ENCODE data around the gene COL13A1. TPM values are rescaled to one million over a fixed set of nuclear protein-coding genes. Genes with fewer than 3 reads are reported as not detected.

Gene COL13A1
- total and polyA plus RNA-seq, 7 experiments from 2014 or later, result 0.88 TPM; not detected in 6

- Histone ChIP-seq H3K36me3 (ENCODE audit: control insufficient read depth in 2 of 3, insufficient read depth in 3 of 3, low read length in 3 of 3) (no peaks in the 10 kb centered on the region), H3K27me3 (ENCODE audit: control insufficient read depth in 2 of 2, insufficient read depth in 2 of 2, low read length in 2 of 2) (no peaks in the 10 kb centered on the region), H3K4me3 (ENCODE audit: low read length) (no peak overlapping the region), H3K9me3 (ENCODE audit: control insufficient read depth in 2 of 3, low read length in 3 of 3) (no peaks in the 10 kb centered on the region), H3K27ac (ENCODE audit: low read depth, low read length) (no peak overlapping the region), H3K4me1 (ENCODE audit: control insufficient read depth in 2 of 2, insufficient read depth in 2 of 2, low read length in 2 of 2) (no peaks in the 10 kb centered on the region)
- intact Hi-C loops (cut with micrococcal nuclease), result no loop called here
- H3K4me3 Mint-ChIP-seq, result no peak overlapping the region
- ChIA-PET CTCF (no interaction called here), POLR2A (no interaction called here)
- H3K9me3 Mint-ChIP-seq, result peaks cover 0 to 2% (median 0%) of the 10 kb centered on the region in 11 donors
- DNase-seq (no peak), ATAC-seq (no peak)
- peaks cover 0 to 5% (median 0%) of the 10 kb centered on the region in 5 donors for H3K27me3 Mint-ChIP-seq
- no peaks in the 10 kb centered on the region for H3K36me3 Mint-ChIP-seq
- H3K27ac Mint-ChIP-seq, result no peak overlapping the region
- H3K4me1 Mint-ChIP-seq, result peaks cover 0 to 1% (median 0%) of the 10 kb centered on the region in 7 donors
Observed at GRCh38 chr10:69868821-69869220, 67.1 kb downstream of the COL13A1 start.

- ChIA-PET POLR2A (no interaction called here), CTCF (no interaction called here)
- Mint-ChIP-seq H3K4me1 (peaks cover 0 to 1% (median 0%) of the 10 kb centered on the region in 7 donors), H3K27me3 (peaks cover 0 to 5% (median 0%) of the 10 kb centered on the region in 5 donors), H3K9me3 (peaks cover 0 to 2% (median 0%) of the 10 kb centered on the region in 11 donors), H3K27ac (no peak overlapping the region), H3K36me3 (no peaks in the 10 kb centered on the region), H3K4me3 (peak overlapping the region in 1 of 10 donors; percentile 29)
- Histone ChIP-seq H3K4me3 (ENCODE audit: low read length) (no peak overlapping the region), H3K9me3 (ENCODE audit: control insufficient read depth in 2 of 3, low read length in 3 of 3) (no peaks in the 10 kb centered on the region), H3K27me3 (ENCODE audit: control insufficient read depth in 2 of 2, insufficient read depth in 2 of 2, low read length in 2 of 2) (no peaks in the 10 kb centered on the region), H3K36me3 (ENCODE audit: control insufficient read depth in 2 of 3, insufficient read depth in 3 of 3, low read length in 3 of 3) (no peaks in the 10 kb centered on the region), H3K27ac (ENCODE audit: low read depth, low read length) (no peak overlapping the region), H3K4me1 (ENCODE audit: control insufficient read depth in 2 of 2, insufficient read depth in 2 of 2, low read length in 2 of 2) (no peaks in the 10 kb centered on the region)
- ATAC-seq (no peak), DNase-seq (no peak)
- intact Hi-C loops (cut with micrococcal nuclease), result no loop called here
Observed at GRCh38 chr10:69869291-69869961, 67.7 kb downstream of the COL13A1 start.

- ATAC-seq (no peak), DNase-seq (no peak)
- intact Hi-C loops (cut with micrococcal nuclease), result no loop called here
- H3K4me3 Mint-ChIP-seq, result no peak overlapping the region
- Histone ChIP-seq H3K27me3 (ENCODE audit: control insufficient read depth in 2 of 2, insufficient read depth in 2 of 2, low read length in 2 of 2) (no peaks in the 10 kb centered on the region), H3K4me1 (ENCODE audit: control insufficient read depth in 2 of 2, insufficient read depth in 2 of 2, low read length in 2 of 2) (no peaks in the 10 kb centered on the region), H3K9me3 (ENCODE audit: control insufficient read depth in 2 of 3, low read length in 3 of 3) (no peaks in the 10 kb centered on the region), H3K4me3 (ENCODE audit: low read length) (no peak overlapping the region), H3K27ac (ENCODE audit: low read depth, low read length) (no peak overlapping the region), H3K36me3 (ENCODE audit: control insufficient read depth in 2 of 3, insufficient read depth in 3 of 3, low read length in 3 of 3) (no peaks in the 10 kb centered on the region)
- ChIA-PET POLR2A (no interaction called here), CTCF (no interaction called here)
- H3K4me1 Mint-ChIP-seq, result peaks cover 0 to 1% (median 0%) of the 10 kb centered on the region in 7 donors
- H3K36me3 Mint-ChIP-seq, result no peaks in the 10 kb centered on the region
- no peak overlapping the region for H3K27ac Mint-ChIP-seq
- peaks cover 0 to 5% (median 0%) of the 10 kb centered on the region in 5 donors for H3K27me3 Mint-ChIP-seq
- peaks cover 0 to 2% (median 0%) of the 10 kb centered on the region in 11 donors for H3K9me3 Mint-ChIP-seq
Observed at GRCh38 chr10:69870591-69870990, 68.9 kb downstream of the COL13A1 start.

GRCh38 chr10:69871074-69871473, 69.4 kb downstream of the COL13A1 start:
- no peak for ATAC-seq
- Mint-ChIP-seq H3K9me3 (peaks cover 0 to 2% (median 0%) of the 10 kb centered on the region in 11 donors), H3K27me3 (peaks cover 0 to 5% (median 0%) of the 10 kb centered on the region in 5 donors), H3K27ac (no peak overlapping the region), H3K36me3 (no peaks in the 10 kb centered on the region), H3K4me3 (no peak overlapping the region), H3K4me1 (peaks cover 0 to 1% (median 0%) of the 10 kb centered on the region in 7 donors)
- Histone ChIP-seq H3K9me3 (ENCODE audit: control insufficient read depth in 2 of 3, low read length in 3 of 3) (no peaks in the 10 kb centered on the region), H3K27me3 (ENCODE audit: control insufficient read depth in 2 of 2, insufficient read depth in 2 of 2, low read length in 2 of 2) (no peaks in the 10 kb centered on the region), H3K27ac (ENCODE audit: low read depth, low read length) (no peak overlapping the region), H3K4me3 (ENCODE audit: low read length) (no peak overlapping the region), H3K4me1 (ENCODE audit: control insufficient read depth in 2 of 2, insufficient read depth in 2 of 2, low read length in 2 of 2) (no peaks in the 10 kb centered on the region), H3K36me3 (ENCODE audit: control insufficient read depth in 2 of 3, insufficient read depth in 3 of 3, low read length in 3 of 3) (no peaks in the 10 kb centered on the region)
- ChIA-PET CTCF (no interaction called here), POLR2A (no interaction called here)
- no peak for DNase-seq
- intact Hi-C loops (cut with micrococcal nuclease), result no loop called here

- no peaks in the 10 kb centered on the region for H3K36me3 ChIP-seq (ENCODE audit: control insufficient read depth in 2 of 3, insufficient read depth in 3 of 3, low read length in 3 of 3)
- no peaks in the 10 kb centered on the region for H3K27me3 ChIP-seq (ENCODE audit: control insufficient read depth in 2 of 2, insufficient read depth in 2 of 2, low read length in 2 of 2)
- H3K27ac ChIP-seq (ENCODE audit: low read depth, low read length), result no peak overlapping the region
- H3K9me3 Mint-ChIP-seq, result peaks cover 0 to 1% (median 0%) of the 10 kb centered on the region in 11 donors
- H3K9me3 ChIP-seq (ENCODE audit: control insufficient read depth in 2 of 3, low read length in 3 of 3), result no peaks in the 10 kb centered on the region
- no peaks in the 10 kb centered on the region for H3K4me1 ChIP-seq (ENCODE audit: control insufficient read depth in 2 of 2, insufficient read depth in 2 of 2, low read length in 2 of 2)
- no peak overlapping the region for H3K4me3 ChIP-seq (ENCODE audit: low read length)
- CTCF ChIA-PET, result no interaction called here
- H3K36me3 Mint-ChIP-seq, result no peaks in the 10 kb centered on the region
- no peak overlapping the region for H3K4me3 Mint-ChIP-seq
- H3K27ac Mint-ChIP-seq, result no peak overlapping the region
- no peak for DNase-seq
- H3K27me3 Mint-ChIP-seq, result peaks cover 0 to 5% (median 0%) of the 10 kb centered on the region in 5 donors
- intact Hi-C loops (cut with micrococcal nuclease), result no loop called here
- POLR2A ChIA-PET, result no interaction called here
- no peak for ATAC-seq
- peaks cover 0 to 1% (median 0%) of the 10 kb centered on the region in 7 donors for H3K4me1 Mint-ChIP-seq
Observed at GRCh38 chr10:69872323-69872722, 70.6 kb downstream of the COL13A1 start.

- Mint-ChIP-seq H3K27ac (no peak overlapping the region), H3K27me3 (peaks cover 0 to 5% (median 0%) of the 10 kb centered on the region in 5 donors), H3K36me3 (no peaks in the 10 kb centered on the region), H3K4me3 (no peak overlapping the region), H3K9me3 (no peaks in the 10 kb centered on the region), H3K4me1 (peaks cover 0 to 4% (median 0%) of the 10 kb centered on the region in 7 donors)
- no peak overlapping the region for H3K4me3 ChIP-seq (ENCODE audit: low read length)
- H3K27me3 ChIP-seq (ENCODE audit: control insufficient read depth in 2 of 2, insufficient read depth in 2 of 2, low read length in 2 of 2), result no peaks in the 10 kb centered on the region
- no peak for ATAC-seq
- no peak overlapping the region for H3K27ac ChIP-seq (ENCODE audit: low read depth, low read length)
- intact Hi-C loops (cut with micrococcal nuclease), result no loop called here
- H3K36me3 ChIP-seq (ENCODE audit: control insufficient read depth in 2 of 3, insufficient read depth in 3 of 3, low read length in 3 of 3), result no peaks in the 10 kb centered on the region
- CTCF ChIA-PET, result interaction anchor here (0.6 kb wide), 1 partner anchor 699 kb away, joined by 3 read pairs; no protein-coding TSS in a partner anchor
- no peaks in the 10 kb centered on the region for H3K4me1 ChIP-seq (ENCODE audit: control insufficient read depth in 2 of 2, insufficient read depth in 2 of 2, low read length in 2 of 2)
- H3K9me3 ChIP-seq (ENCODE audit: control insufficient read depth in 2 of 3, low read length in 3 of 3), result no peaks in the 10 kb centered on the region
- DNase-seq, result no peak
- POLR2A ChIA-PET, result no interaction called here
Observed at GRCh38 chr10:69873135-69873639, 71.5 kb downstream of the COL13A1 start.

- CTCF ChIA-PET, result no interaction called here
- H3K4me1 ChIP-seq (ENCODE audit: control insufficient read depth in 2 of 2, insufficient read depth in 2 of 2, low read length in 2 of 2), result no peaks in the 10 kb centered on the region
- POLR2A ChIA-PET, result no interaction called here
- peaks cover 0 to 3% (median 0%) of the 10 kb centered on the region in 7 donors for H3K4me1 Mint-ChIP-seq
- no peak overlapping the region for H3K27ac ChIP-seq (ENCODE audit: low read depth, low read length)
- H3K27ac Mint-ChIP-seq, result no peak overlapping the region
- H3K27me3 ChIP-seq (ENCODE audit: control insufficient read depth in 2 of 2, insufficient read depth in 2 of 2, low read length in 2 of 2), result no peaks in the 10 kb centered on the region
- peaks cover 0 to 7% (median 4%) of the 10 kb centered on the region in 5 donors for H3K27me3 Mint-ChIP-seq
- H3K36me3 Mint-ChIP-seq, result no peaks in the 10 kb centered on the region
- DNase-seq, result no peak
- H3K9me3 ChIP-seq (ENCODE audit: control insufficient read depth in 2 of 3, low read length in 3 of 3), result no peaks in the 10 kb centered on the region
- no peaks in the 10 kb centered on the region for H3K9me3 Mint-ChIP-seq
- H3K4me3 Mint-ChIP-seq, result no peak overlapping the region
- ATAC-seq, result no peak
- intact Hi-C loops (cut with micrococcal nuclease), result no loop called here
- no peaks in the 10 kb centered on the region for H3K36me3 ChIP-seq (ENCODE audit: control insufficient read depth in 2 of 3, insufficient read depth in 3 of 3, low read length in 3 of 3)
- no peak overlapping the region for H3K4me3 ChIP-seq (ENCODE audit: low read length)
Observed at GRCh38 chr10:69874449-69874848, 72.7 kb downstream of the COL13A1 start.
